H1 (cell line): ENCODE measurements around the gene PSKH1.

Source experiments
- EP300 ChIP-seq, 2 experiments: IDR thresholded peaks; 1 replicate in 1 of 2; 2 replicates in 1 of 2; pipeline ENCODE4 v1.6.1; 2011 to 2012; ENCODE audit warnings: low read depth in 2 of 2, low read length in 2 of 2, mild to moderate bottlenecking in 2 of 2, borderline replicate concordance in 1 of 2, inconsistent platforms in 1 of 2, moderate library complexity in 1 of 2
- KDM5A ChIP-seq: fragments of 200-600 bp; IDR thresholded peaks from 2 replicates; pipeline ENCODE4 v1.7.1; 2012; ENCODE audit warnings: mild to moderate bottlenecking, low read length, inconsistent platforms, mixed read lengths
- PHF8 ChIP-seq: fragments of 200-600 bp; sonication (generic); conservative IDR thresholded peaks from 2 replicates; pipeline ENCODE4 v1.7.1; 2012; ENCODE audit warnings: low read depth, mild to moderate bottlenecking, inconsistent platforms, low read length, moderate library complexity
- POLR2A ChIP-seq, 2 experiments: IDR thresholded peaks; 1 replicate in 1 of 2; 2 replicates in 1 of 2; pipeline ENCODE4 v1.6.1; 2011; ENCODE audit warnings: low read depth in 2 of 2, low read length in 2 of 2, mild to moderate bottlenecking in 2 of 2; ENCODE audit errors: control extremely low read depth in 1 of 2
- POLR2AphosphoS5 ChIP-seq: IDR thresholded peaks from 2 replicates; pipeline ENCODE4 v1.6.1; 2011; ENCODE audit warnings: low read depth, low read length
- RAD21 ChIP-seq, 2 experiments: IDR thresholded peaks in 1 of 2; conservative IDR thresholded peaks in 1 of 2; 2 replicates each; pipeline ENCODE4 v1.6.1; 2011; ENCODE audit warnings: low read depth in 2 of 2, low read length in 2 of 2, improper control_type of control experiment in 1 of 2, inconsistent platforms in 1 of 2, mild to moderate bottlenecking in 1 of 2, moderate library complexity in 1 of 2
- SIN3A ChIP-seq, 2 experiments: IDR thresholded peaks in 1 of 2; conservative IDR thresholded peaks in 1 of 2; 2 replicates each; pipeline ENCODE4 v1.6.1; 2011 to 2012; ENCODE audit warnings: low read length in 2 of 2, improper control_type of control experiment in 1 of 2, low read depth in 1 of 2, mild to moderate bottlenecking in 1 of 2
- SP1 ChIP-seq: IDR thresholded peaks from 2 replicates; pipeline ENCODE4 v1.6.1; 2011; ENCODE audit warnings: low read depth, low read length
- SP2 ChIP-seq: IDR thresholded peaks from 2 replicates; pipeline ENCODE4 v1.6.1; 2012; ENCODE audit warnings: mild to moderate bottlenecking, low read length, inconsistent platforms
- TCF12 ChIP-seq: IDR thresholded peaks from 2 replicates; pipeline ENCODE4 v1.6.1; 2011; ENCODE audit warnings: low read depth, mild to moderate bottlenecking, low read length
- TF ChIP-seq, protein P1 (sequence below): IDR thresholded peaks from 2 replicates; pipeline ENCODE4 v1.6.1; 2012; ENCODE audit warnings: inconsistent platforms
- TF ChIP-seq, protein P2 (sequence below), 3 experiments: IDR thresholded peaks; 1 replicate in 2 of 3; 2 replicates in 1 of 3; pipeline versions ENCODE4 v1.5.1 to v1.6.1; 2011; ENCODE audit warnings: low read length in 3 of 3, mild to moderate bottlenecking in 3 of 3, inconsistent platforms in 2 of 3, low read depth in 1 of 3, moderate library complexity in 1 of 3; ENCODE audit not compliant: insufficient read depth in 1 of 3; ENCODE audit errors: control extremely low read depth in 1 of 3
- TF ChIP-seq, protein P3 (sequence below): IDR thresholded peaks from 2 replicates; pipeline ENCODE4 v1.6.1; 2011; ENCODE audit warnings: low read depth, mild to moderate bottlenecking, low read length; ENCODE audit not compliant: insufficient read depth
- TF ChIP-seq, protein P4 (sequence below): IDR thresholded peaks from 2 replicates; pipeline ENCODE4 v1.6.1; 2012; ENCODE audit warnings: low read length, inconsistent platforms

GRCh38 chr16:67945392-67945933 is 52.4 kb downstream of the PSKH1 start:
- TF ChIP-seq POLR2AphosphoS5 (no peak), TCF12 (no peak), POLR2A (IDR thresholded peaks at IDR 0.05; ENCODE audit: control extremely low read depth in 1 of 2, low read depth in 2 of 2, low read length in 2 of 2) (no peak), KDM5A (no peak), RAD21 (IDR thresholded peaks at IDR 0.05 in 1 of 2, conservative IDR thresholded peaks at IDR 0.05 in 1 of 2; ENCODE audit: low read depth in 2 of 2, low read length in 2 of 2) (no peak), PHF8 (no peak), SIN3A (conservative IDR thresholded peaks at IDR 0.05 in 1 of 2, IDR thresholded peaks at IDR 0.05 in 1 of 2; ENCODE audit: low read depth in 1 of 2, low read length in 2 of 2) (no peak), SP1 (no peak), SP2 (no peak), EP300 (IDR thresholded peaks at IDR 0.05; ENCODE audit: borderline replicate concordance in 1 of 2, low read depth in 2 of 2, low read length in 2 of 2) (no peak)
- TF ChIP-seq, protein P1, sequence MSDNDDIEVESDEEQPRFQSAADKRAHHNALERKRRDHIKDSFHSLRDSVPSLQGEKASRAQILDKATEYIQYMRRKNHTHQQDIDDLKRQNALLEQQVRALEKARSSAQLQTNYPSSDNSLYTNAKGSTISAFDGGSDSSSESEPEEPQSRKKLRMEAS = no peak
- TF ChIP-seq, protein P2, sequence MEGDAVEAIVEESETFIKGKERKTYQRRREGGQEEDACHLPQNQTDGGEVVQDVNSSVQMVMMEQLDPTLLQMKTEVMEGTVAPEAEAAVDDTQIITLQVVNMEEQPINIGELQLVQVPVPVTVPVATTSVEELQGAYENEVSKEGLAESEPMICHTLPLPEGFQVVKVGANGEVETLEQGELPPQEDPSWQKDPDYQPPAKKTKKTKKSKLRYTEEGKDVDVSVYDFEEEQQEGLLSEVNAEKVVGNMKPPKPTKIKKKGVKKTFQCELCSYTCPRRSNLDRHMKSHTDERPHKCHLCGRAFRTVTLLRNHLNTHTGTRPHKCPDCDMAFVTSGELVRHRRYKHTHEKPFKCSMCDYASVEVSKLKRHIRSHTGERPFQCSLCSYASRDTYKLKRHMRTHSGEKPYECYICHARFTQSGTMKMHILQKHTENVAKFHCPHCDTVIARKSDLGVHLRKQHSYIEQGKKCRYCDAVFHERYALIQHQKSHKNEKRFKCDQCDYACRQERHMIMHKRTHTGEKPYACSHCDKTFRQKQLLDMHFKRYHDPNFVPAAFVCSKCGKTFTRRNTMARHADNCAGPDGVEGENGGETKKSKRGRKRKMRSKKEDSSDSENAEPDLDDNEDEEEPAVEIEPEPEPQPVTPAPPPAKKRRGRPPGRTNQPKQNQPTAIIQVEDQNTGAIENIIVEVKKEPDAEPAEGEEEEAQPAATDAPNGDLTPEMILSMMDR (IDR thresholded peaks at IDR 0.05; ENCODE audit: control extremely low read depth in 1 of 3, insufficient read depth in 1 of 3, low read depth in 1 of 3, low read length in 3 of 3) = no peak
- TF ChIP-seq, protein P3, sequence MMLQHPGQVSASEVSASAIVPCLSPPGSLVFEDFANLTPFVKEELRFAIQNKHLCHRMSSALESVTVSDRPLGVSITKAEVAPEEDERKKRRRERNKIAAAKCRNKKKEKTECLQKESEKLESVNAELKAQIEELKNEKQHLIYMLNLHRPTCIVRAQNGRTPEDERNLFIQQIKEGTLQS = no peak
- TF ChIP-seq, protein P4, sequence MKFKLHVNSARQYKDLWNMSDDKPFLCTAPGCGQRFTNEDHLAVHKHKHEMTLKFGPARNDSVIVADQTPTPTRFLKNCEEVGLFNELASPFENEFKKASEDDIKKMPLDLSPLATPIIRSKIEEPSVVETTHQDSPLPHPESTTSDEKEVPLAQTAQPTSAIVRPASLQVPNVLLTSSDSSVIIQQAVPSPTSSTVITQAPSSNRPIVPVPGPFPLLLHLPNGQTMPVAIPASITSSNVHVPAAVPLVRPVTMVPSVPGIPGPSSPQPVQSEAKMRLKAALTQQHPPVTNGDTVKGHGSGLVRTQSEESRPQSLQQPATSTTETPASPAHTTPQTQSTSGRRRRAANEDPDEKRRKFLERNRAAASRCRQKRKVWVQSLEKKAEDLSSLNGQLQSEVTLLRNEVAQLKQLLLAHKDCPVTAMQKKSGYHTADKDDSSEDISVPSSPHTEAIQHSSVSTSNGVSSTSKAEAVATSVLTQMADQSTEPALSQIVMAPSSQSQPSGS = no peak
